GM18502 (cell line): ENCODE results near the gene MYO7A.

Experiments used
- ATAC-seq: cut with Tn5 transposase; IDR thresholded peaks from one replicate; pipeline ENCODE4 v1.9.1; 2021; ENCODE audit warnings: mild to moderate bottlenecking; ENCODE audit not compliant: unreplicated experiment, poor library complexity

The MYO7A gene

DNA sequence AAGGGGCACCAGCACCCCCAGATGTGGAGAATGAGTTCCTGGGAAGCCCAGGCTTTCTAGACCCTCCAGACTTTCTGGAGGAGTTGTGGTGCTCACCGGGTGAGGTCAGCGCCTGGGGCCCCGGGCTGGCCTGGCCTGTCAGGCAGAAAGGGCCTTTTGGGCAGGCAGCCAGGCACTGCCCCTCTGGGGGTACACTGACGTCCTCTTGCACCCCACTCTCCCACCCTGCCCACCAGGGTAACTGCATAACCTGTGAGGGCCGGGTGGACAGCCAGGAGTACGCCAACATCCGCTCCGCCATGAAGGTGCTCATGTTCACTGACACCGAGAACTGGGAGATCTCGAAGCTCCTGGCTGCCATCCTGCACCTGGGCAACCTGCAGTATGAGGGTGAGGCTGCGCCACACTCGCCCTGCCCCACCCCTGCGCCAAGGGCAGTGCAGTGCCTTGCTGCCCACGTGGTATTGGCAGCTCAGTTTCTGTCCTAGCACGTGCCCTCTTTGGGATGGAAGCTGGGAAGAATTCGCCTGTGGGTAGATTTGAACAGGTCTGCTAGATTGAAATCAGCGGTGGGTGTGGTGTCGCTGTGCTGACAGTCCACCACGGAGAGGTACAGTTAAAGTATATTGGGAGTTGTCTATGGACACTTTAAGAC is 30.1 kb downstream of the MYO7A start:
- no peak for ATAC-seq

DNA sequence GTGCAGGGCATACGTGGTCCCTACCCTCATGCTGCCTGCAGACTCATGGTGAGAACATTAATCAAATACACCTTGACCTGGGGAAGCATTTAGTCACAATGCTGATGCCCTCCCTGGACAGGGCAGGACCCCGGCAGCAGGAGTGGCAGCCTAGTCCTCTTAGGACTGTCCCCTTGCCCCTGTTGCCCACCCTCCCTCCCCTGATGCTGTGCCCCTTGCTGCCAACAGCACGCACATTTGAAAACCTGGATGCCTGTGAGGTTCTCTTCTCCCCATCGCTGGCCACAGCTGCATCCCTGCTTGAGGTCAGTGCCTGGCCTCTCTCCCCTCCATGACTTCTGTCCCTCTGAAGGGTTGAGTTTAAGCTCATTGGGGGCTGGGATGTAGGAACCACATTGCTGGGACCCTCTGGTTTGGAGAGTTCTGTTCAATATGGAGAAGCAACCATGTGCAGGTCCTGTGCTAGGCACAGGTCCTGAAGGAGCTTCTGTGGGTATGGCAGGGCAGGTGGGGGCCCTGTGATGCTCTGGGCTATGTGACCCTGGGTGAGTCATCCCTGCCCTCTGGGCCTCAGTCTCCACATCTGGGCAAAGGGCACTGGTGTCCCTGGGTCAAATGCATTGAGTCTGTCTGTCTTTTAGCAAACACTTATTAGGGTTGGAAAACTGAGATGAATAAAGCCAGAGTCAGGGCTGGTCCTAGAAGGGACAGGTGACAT is 31.3 kb downstream of the MYO7A start:
- ATAC-seq: no peak

DNA sequence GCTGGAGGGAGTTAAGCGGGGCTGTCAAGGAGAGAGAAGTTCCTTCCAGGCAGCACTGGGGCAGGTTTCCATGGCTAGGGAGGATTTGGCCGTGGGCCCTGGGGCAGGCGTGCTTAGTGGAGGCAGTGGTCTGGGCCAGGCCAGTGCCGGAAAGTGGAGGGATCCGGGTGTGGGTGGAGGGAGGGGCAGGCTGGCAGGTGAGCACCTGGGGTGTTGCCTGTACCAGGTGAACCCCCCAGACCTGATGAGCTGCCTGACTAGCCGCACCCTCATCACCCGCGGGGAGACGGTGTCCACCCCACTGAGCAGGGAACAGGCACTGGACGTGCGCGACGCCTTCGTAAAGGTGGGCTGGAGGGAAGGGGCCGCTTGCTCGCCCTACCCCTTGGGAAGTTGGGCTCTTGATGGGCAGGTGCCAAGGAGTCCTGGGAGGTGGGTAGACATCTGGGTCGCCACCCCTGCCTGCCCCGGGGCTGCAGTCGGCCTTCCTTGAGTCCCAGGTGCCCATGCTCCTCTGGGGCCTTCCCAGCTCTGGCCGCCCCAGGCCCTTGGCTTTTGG is 32.0 kb downstream of the MYO7A start:
- no peak for ATAC-seq

DNA sequence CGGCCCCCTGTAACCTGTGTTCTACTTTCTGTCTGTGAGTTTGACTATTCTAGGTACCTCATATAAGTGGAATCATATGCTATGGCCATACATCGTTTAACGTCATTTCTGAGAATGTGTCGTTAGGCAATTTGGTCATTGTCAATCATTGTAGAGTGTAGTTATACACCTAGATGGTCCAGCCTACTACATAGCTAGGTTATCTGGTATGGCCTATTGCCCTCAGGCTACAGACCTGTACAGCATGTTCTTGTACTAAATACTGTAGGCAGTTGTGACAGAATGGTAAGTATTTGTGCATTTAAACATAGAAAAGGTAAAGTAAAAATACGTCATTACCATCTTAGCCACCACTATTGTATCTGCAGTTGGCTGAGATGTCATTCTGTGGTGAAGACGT is 35.2 kb downstream of the MYO7A start:
- ATAC-seq: no peak

DNA sequence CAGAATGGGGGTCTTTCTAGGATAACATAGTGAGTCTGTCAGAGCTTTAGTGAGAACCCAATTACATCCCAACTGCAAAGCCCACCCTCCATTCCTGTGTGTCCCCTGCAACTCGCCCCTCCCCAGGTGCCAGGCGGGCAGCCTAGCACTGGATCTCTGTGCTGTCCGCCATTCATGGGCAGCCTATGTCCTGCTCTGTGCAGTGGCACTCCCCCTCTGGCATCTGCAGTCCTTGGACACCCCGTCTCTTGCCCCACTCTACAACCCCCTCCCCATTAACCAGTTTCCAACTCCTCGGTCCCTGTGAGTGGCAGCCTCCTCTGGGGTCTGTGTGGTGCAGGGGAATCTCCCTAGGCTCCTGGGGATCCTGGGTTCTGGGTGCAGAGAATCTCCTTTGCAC is 37.0 kb downstream of the MYO7A start:
- no peak for ATAC-seq

- ATAC-seq: no peak
These were observed 38.0 kb downstream of the MYO7A start for GRCh38 chr11:77166021-77166420.

DNA sequence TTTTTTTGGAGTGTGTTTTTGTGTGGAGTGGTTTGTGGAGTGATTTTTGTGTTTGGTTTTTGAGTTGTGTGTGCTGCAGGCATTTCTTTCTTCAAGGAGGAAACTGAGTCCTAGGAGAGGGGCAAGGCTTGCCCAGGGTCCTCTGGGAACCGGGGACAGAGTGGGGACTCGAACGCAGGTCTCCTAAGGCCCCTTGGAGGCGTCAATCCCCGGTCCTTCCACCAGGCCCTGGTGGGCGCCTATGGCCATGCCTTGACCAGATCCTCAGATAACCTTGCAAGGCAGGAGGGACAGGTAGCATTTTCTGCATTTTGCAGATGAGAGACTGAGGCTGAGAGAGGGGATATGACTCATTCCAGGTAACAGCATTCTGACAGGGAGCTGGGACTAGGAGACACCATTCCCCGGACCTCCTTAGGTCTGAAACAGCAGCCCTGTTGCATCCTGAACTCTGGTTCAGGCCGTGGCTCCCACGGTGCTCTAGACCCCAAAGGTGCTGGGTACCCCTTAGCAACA is 39.1 kb downstream of the MYO7A start:
- ATAC-seq: no peak

DNA sequence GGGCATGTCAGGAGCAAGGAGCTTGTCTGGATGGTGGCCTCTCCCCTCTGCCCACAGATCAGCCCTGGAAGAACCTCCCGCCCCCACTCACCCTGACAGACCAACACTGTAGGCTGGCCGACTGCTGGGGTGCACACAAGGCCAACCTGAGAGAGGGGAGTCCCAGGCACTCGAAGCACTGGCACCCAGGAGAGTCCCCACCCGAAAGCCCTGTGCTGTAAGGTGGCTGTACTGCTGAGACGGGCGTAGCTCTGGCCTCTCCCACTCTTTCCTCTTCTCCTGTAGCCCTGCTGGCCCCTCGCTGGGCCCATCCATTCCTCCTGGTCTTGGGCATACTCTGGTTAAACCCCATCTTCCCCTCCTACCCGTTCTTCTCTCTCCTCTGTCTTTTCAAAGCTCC is 39.7 kb downstream of the MYO7A start:
- ATAC-seq: no peak

GRCh38 chr11:77170107-77170506 is 42.1 kb downstream of the MYO7A start:
- no peak for ATAC-seq

DNA sequence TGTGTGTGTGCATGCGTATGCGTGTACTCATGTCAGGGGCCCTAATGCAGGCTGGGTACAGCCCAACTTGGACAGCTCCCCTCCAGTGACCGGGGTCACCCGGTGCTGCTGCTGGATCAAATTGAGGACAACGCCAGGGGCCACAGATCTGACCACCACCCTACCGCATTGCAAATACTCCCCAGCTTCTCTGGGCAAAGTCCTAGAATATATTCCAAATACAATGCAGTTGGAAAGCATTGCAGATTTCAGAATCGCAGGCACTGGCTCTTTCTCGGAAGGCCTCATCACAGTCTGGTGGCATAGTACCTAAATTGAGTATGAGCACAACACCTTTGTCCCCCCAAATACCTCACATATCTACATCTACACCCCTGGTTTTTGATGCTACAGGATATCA is 43.2 kb downstream of the MYO7A start:
- ATAC-seq: no peak

DNA sequence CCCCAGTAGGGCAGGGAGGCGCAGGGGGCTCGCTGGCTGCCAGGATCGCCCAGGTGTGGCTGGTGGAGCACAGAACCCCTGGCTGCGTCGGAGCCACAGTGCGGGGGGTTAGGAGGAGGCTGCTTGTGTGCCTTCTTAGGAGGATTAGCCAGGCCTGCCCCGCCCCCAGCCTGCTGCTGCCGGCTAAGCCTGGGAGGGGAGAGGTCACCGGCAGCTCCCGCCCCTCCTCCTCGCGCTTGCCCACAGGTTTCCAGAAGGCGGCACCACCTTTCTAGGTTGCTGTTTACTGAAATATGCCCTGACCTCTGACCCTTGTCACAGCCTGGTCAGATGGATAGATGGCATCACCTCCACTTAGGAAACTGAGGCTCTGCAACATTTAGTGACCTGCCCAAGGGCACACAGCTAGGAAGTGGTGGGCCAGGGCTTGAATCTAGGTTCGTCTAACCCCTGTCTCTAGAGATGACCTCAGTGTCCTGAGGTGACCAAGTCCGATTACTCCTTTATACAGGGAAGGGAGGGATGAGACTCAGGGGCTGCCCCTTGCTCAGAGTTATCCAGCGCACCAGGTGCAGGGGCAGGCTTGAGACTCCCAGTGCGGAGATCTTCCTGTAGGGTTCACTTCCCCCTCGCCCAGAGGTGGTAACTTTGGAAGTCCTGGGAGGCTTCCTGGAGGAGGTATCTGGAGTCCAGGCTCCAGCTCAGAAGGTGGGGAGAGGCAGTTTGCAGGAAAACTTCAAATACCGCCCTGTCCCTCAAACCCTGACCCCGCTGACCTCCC is 44.0 kb downstream of the MYO7A start:
- ATAC-seq: no peak

DNA sequence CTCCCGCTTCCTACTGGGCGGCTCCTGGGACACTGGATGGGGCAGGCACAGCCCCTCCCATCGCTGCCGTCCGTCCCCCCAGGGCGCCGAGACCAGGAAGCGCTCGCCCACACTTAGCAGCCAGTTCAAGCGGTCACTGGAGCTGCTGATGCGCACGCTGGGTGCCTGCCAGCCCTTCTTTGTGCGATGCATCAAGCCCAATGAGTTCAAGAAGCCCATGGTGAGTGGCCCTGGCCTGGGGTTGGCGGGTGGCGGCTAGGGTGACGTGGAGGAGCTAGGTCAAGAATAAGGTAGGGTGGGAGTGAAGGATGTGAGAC is 44.6 kb downstream of the MYO7A start:
- ATAC-seq: no peak

GRCh38 chr11:77173494-77173893 is 45.4 kb downstream of the MYO7A start:
- no peak for ATAC-seq

GRCh38 chr11:77174559-77174958 is 46.5 kb downstream of the MYO7A start:
- no peak for ATAC-seq

- ATAC-seq: no peak
These were observed 47.2 kb downstream of the MYO7A start for GRCh38 chr11:77175021-77175842.

DNA sequence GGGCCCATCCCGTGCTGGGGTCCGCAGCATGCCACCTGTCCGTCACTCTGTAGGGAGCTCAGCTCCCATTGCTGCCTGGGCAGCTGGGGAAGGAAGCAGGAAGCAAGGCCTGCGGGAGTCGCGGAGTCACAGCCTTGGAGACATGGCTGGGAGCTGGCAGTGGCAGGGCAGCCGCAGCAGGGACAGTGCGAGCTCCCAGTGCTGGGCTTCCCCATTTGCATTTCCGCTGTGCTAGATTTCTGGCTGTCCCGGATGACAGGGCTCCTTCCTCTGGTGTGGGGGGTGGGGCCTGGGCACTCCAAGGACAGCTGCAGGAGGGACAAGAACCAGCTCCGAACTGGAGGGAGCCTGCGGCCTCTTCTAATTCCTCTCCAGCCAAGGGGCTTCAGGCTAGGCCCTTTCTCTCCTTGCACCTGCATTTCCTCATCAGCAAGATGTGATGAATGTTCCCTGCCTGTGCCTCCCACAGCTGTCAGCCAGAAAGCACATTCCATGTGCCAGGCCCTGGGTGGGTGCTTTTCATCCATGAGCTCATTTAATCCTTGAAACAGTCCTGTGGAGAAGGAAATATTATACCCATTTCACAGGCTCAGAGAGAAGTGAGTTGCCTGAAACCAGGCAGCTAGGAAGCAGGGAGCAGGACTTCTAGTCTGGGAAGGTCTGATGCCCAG is 48.0 kb downstream of the MYO7A start:
- ATAC-seq: no peak

DNA sequence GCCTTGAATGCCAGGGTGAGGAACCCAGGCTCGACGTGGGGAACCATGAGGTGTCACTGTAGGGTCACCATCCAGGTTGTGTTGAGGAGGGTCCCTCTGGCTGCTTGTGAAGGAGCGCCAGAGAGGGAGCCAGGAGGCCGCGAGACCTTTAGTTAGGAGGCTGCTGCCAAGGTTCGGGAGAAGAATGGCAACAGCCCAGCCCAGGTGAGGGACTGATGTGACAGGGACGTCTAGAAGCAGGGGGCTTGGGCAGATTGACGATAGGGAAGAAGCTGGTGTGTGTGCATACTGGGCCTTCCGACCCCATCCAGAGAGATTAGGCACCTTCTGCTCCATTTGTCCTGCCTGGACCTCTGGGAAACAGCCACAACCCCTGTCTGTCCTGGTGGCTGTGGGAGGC is 49.0 kb downstream of the MYO7A start:
- no peak for ATAC-seq

- ATAC-seq: no peak
These were observed 50.1 kb downstream of the MYO7A start for GRCh38 chr11:77178150-77178549.

- no peak for ATAC-seq
These were observed 51.0 kb downstream of the MYO7A start for GRCh38 chr11:77179048-77179447.

GRCh38 chr11:77179681-77180080 is 51.6 kb downstream of the MYO7A start:
- no peak for ATAC-seq
